GM19397 (cell line): Measurements from ENCODE around the gene MOB3B.
A peak's percentile ranks its signal among the peaks of the same experiment; 100 is the strongest.
"Not testable (repeated sequence)": the region's sequence is repeated elsewhere in the genome, so short reads cannot be mapped to it uniquely, and the experiment has no call there.

ENCODE experiments used
- ATAC-seq: cut with Tn5 transposase; IDR thresholded peaks from one replicate; pipeline ENCODE4 v1.9.1; 2021; ENCODE audit warnings: mild to moderate bottlenecking, moderate library complexity; ENCODE audit not compliant: unreplicated experiment

Gene MOB3B

DNA sequence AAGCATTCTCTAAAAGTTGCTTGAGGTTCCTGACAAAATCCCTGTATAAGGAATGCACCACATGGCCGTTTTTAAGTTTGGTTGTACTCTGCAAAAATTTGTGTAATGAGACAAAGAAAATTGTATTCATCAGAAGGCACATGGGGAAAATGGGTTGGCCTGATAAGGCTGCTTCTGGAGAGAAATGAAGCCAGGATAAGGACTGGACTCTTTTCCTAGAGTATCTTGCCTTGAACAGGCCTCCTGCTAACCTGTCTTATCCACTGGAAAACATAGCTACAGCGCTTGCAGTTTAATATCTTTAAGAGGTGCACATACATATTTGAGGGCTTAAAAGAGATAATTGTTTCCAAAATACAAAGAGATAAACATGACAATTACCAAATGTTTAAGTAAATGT is 46.9 kb downstream of the MOB3B start:
- ATAC-seq: no peak

DNA sequence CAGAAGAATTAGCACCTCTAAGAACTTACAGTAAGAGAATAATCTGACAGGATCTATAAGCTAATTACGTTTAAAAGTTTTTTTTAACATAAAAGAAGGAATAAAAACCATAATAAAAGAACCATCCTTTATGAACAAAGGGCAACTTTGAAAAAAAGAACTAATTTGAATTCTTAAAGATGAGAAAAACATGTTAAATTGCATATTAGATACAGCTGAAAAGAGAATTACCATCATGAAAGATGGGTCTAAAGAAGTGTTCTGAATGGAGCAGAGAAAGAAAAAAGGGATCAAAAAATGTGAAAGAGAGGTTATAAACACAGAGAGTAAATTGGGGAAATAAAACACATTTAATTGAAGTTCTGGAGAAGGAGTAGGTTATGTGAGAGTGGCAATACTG is 51.3 kb downstream of the MOB3B start:
- no peak for ATAC-seq

DNA sequence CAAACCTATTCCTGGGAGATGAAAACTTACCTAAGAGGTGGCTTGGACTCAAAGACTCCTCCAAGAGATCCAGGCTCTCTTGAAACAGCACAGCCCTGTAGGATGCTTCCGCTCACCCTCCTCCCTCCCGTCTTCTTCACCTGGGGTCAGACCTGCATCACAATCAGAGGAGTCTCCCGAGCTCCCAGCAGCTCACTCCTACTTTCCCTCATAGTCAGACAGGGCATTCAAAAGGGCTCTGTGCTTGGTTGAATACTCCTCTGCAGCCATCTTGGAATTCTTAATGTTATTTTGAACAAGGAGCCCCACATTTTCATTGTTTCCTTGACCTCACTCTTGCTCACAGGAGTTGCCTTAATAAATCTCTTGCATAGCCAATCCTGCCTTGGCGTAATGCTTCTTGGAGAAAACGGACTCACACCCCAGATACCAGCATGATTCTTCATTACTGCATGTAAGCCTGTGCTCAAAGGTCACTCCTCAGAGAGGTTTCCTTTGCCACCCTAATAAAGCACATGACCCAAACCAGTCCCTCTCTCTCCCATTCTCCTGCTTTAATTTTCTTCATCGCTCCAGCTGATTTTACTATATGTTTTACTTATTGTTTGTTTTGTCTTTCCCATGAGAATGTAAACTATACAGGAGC is 52.6 kb downstream of the MOB3B start:
- no peak for ATAC-seq

DNA sequence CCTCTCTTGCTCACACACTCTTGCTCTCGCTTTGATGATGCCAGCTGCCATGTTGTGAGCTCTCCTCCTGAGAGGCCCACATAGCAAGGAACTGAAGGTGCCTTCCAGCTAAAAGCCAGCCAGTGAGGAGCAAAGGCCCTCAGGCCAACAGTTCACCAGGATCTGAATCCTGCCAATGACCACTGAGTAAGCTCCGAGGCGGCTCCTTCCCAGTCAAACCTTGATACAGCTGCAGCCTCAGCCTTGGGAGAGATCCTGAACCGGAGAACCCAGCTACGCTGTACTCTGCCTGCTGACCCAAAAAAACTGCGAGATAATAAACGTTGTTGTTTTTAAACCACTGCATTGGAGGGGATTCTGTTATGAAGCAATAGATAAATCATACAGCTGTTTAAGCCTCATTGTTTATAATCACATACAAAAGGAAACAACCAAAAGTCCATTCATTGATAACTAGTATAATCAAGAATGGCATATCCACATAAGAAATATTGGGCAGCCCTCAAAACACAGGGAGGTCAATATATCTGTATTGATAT is 54.5 kb downstream of the MOB3B start:
- no peak for ATAC-seq

DNA sequence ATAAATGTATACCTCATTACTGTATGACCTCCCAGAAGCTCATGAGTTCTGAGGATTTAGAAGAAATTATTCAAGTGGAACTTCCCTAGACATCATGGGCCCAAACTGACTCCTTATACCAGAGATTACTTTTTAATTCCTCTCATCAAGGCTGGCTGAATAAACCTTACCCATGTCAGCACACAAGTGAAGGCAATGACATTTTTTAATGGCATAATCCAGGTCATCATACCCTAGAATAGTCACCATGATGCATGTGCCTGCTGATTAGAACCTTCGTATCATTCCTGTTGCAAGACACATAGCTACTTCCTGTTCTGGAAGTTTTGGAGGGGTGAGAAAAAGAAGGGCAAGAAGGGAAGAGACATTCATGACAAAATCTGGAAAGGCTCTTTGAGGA is 55.3 kb downstream of the MOB3B start:
- no peak for ATAC-seq

DNA sequence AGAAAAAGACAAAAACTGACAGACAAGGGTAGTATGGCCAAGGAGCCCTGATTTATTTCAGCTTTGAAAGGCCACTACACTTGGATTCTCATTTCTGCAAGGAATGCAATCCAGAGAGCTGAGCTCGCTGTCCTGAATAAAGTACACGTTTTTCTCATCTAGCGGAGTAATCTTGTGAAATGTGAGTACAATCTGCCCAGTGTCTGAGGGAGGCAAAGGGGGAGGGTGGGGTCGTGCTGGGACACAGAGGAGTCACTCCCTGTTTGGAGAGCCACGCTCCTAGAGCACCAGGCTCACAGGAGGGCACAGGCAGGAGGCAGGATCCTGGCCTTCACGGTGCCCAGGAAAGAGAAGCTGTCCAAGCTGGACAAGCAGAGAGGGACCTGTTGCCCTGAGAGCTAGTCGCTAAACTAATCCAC is 56.5 kb downstream of the MOB3B start:
- no peak for ATAC-seq

DNA sequence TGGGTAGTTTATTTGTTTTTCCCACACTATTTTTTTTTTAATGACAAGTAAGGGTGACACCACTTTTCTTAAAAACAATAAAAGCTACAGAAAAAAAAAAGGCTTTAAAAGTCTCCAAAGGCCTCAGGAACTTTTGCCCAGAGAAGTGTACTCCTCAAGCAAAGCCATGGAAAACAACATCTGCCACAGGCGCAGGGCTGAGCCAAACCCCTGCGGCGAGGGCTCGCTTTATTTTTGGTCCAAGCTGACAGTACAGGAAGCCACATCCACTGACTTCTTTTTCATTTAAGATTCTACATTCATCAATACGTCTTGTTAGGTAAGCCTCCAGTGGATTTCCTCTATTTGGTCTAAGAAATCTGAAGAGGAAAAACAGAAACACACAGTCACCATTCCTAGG is 57.4 kb downstream of the MOB3B start:
- no peak for ATAC-seq

DNA sequence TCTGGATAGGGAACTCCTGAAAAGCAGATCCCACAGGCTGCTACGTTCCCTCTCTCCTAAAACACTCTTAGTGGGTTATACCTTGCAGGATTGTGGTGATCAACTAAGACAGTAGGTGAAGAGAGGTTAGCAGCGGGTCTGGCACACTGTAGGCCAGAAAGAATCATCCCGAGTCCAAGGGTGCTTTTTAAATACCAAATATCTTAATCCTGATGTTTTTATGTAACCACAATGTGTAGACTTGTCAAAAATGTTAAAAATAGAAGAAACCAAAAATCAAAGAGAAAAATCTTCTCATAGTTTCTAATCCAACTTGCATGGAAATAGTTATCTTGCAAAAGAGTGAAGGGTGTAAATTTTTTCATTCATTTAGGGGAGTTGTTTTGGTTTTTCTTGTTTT is 57.8 kb downstream of the MOB3B start:
- no peak for ATAC-seq

DNA sequence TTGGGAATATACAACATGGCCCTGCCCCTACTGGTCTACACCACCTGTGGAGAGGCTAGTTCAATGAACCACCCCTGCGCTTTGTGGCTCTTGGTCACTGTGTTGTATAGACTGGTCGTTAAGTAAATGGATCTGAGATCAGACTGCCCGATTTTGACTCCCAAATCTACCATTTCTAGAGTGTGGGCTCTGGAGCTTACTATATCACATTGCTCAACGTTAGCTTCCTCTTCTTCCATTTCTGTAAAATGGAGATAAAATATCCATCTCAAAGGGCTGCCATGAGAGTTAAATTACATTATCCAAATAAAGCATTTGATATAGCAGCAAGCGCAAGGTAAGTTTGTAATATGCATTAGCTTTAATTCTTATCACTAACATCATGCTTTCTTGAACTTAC is 58.2 kb downstream of the MOB3B start:
- no peak for ATAC-seq

DNA sequence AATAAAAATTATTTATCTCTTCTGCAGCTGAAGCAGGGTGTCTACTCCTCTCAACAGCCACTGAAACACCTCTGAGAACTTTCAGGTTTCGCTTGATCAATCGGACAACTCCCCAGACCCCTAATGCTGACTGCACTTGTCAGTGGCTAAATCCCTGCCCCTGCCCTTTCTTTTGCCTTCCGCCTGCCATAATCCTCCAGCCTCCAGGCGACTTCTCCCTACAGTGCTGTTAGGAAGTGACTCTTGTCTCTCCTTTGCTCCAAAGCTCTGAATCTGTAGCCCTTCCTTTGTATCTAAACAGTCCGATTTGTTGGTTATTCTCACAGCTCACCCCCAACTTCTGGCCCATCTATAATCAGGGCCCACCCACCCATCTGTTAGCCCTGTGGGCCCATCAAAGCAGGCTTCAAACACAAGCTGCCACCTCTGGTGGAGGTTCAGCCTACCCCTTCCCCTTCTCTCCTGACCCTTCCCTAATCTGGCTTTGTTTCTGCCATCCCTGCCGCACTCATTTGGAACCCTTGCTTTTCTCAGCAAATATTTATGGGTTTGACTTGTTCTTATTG is 59.2 kb downstream of the MOB3B start:
- ATAC-seq: no peak

DNA sequence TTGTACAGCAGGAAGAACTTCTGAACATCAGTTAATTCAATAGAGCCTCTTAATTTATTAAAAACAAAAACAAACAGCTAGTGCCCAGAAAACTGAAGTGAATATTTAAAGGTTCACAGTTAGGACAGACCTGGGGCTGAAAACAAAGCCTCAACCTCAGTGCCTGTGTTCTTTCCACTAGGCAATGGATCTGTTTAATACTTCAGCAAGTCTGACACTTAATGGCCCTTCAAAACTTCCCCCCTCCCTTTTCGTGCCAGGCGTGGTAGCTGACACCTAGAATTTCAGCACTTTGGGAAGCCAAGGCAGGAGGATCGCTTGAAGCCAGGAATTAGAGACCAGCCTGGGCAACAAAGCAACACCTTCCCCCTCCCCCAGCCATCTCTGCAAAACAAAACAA is 60.1 kb downstream of the MOB3B start:
- ATAC-seq: no peak

DNA sequence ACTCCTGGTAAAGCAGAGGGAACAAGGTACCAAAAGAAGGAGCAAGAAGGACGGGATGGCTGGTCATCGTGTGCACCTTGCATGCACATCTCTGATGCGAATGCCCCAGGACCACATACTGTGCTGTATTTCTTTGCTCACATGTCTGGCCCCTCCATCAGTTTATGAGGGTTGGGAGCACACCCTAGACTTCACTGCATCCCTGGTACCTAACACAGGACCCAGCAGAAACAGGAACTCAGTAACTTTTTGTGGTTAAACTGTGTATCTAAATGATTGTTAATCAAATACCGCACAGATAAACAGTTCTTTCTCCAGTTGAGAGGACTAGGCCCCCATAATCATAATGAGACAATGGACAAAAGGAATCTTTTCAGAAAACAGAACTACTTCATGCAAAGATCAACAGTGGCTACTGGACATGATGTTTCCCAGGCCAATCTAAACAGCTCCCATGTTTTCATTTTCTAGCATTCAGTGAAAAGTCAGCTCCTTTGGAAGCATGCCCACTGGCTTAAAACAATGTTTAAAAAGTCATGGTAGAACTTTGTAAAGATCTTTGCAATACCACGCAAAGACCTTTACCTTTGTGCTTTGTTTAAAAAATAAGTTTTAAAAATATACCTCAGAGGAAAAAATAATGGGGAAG is 61.0 kb downstream of the MOB3B start:
- ATAC-seq: no peak

DNA sequence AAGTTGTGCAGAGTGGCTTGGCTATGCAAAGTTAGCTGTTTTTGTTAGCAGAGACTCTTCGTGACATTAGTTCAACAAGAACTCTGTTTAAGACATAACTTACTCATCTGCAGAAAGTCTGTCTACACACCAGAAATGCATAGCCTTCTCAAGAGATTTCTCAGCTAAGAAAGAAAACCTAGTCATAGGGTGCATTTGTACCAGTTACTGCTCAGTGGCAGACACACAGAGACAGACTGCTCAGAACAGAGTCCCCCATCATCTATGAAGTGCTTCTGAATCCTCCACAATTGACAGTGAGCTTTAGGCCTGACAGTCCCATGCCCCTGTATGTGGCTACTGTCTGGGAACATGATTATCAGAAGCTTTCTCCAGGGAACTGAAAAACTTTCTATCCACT is 61.6 kb downstream of the MOB3B start:
- no peak for ATAC-seq

DNA sequence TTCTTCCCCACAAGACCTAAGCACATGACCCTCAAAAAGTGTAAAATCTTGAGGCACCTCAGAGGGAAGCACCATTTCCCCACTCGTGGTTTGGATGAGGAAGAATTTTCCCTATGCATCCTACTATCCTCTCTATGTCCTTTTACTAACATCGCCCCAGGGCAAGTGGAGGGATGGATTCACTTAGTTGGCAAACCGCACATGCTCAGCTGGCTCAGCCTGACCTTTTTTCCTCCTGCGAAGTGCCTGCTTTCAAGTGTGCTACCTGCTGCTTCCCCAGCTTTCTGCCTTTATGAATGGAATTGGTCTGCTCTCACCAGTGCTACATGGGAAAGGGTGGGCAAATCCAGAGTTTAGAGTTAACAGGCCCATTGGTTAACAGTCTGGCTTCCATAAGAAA is 62.1 kb downstream of the MOB3B start:
- no peak for ATAC-seq

DNA sequence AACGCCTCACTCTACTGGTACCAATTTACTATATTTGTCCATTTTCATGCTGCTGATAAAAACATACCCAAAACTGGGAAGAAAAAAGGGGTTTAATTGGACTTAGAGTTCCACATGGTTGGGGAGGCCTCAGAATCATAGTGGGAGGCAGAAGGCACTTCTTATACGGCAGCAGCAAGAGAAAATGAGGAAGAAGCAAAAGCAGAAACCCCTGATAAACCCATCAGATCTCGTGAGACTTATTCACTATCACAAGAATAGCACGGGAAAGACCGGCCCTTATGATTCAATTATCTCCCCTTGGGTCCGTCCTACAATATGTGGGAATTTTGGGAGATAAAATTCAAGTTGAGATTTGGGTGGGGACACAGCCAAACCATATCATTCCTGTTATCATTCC is 63.1 kb downstream of the MOB3B start:
- not testable (repeated sequence) for ATAC-seq

DNA sequence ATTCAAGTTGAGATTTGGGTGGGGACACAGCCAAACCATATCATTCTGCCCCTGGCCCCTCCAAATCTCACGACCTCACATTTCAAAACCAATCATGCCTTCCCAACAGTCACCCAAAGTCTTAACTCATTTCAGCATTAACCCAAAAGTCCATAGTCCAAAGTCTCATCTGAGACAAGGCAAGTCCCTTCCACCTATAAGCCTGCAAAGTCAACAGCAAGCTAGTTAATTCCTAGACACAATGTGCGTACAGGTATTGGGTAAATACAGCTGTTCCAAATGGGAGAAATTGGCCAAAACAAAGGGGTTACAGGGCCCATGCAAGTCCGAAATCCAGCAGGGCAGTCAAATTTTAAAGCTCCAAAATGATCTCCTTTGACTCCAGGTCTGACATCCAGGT is 64.7 kb downstream of the MOB3B start:
- ATAC-seq: not testable (repeated sequence)

DNA sequence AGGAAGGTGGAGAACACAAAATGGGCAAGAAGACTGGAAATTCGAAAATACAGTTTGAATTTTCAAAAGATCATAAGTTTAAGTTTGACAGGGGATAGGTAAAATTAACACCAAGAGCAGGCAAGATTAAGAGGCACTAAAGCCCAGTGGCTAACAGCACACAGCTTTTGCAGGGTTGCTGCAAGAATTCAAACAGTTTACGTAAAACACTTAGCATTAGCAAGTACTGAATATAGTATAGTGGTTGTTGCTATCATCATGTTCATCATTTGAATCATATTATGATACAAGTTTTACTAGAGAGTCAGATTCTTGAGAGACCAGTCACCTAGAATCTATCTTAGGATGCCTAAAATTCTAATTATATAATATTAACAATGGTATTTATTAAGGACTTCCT is 66.8 kb downstream of the MOB3B start:
- no peak for ATAC-seq

DNA sequence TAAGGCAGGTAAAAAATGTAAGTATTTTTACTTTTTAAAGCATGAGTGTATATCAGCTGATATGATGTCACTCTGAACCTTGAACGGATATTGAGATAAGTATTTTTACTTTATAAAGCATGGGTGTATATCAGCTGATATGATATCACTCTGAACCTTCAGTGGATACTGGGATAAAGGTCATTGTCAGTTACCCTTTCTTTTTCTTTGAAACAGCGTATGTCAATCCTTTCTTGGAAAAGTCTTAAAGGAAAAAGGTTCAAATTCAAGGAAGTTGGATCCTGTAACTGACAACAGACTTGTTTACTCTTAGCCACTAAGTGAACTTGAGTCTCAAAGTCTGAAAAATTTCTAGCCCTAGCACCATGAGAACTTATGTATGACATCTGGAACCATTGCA is 67.2 kb downstream of the MOB3B start:
- ATAC-seq: no peak

DNA sequence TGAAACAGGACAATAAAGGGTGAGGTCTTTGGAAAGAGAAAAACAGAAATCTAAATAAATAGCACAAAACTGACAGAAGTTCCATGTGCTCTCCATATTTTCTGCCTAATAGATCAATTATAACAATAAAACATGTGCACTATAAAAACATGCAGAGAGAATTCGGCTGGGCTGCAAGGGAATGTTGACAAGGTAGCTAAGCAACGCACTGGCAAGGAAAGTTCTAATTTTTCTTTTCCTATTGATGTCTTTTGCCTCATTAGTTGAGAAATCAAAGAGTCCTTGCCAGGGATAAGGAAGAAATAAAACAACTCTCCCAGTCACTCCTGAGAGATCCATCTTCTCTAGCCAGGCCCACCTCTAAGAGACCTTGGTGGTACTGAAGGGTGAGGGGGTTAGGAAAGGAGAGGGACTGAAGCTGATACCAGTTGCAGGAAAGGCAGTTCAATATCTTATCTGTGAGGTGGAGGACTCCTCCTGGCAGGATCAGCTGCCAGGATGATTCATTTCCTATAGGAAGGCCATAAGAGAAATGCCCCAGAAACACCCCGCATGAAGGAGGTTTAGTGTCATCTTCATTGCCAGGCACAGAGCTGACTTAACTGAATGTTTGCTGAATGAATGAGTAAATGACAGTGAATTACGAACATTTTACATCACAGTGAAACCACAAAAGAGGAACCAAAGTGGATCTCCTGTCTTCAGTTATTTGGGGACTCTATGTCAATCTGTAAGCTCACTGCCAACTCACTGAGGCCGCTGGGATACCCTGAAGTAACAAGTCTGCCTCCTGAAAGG is 69.2 kb downstream of the MOB3B start:
- ATAC-seq: peak; percentile 94

DNA sequence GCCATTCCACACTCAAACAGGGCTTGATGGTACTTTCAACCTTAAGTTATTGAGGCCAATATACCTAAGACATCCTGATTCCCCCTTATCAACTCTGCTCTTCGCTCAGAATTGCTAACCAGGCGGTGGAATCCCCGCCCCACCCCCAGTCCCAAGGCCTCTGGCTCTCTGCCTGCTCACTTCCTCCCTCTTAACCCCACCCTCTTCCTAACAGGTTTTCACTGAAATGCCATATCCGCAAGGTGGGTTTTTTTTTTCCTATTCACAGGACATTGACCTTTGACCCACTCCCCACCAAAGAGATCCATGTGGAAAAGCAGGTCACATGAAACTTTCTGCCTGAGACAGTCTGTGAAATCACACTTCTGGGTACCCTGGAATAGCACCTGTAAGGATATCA is 72.2 kb downstream of the MOB3B start:
- no peak for ATAC-seq

DNA sequence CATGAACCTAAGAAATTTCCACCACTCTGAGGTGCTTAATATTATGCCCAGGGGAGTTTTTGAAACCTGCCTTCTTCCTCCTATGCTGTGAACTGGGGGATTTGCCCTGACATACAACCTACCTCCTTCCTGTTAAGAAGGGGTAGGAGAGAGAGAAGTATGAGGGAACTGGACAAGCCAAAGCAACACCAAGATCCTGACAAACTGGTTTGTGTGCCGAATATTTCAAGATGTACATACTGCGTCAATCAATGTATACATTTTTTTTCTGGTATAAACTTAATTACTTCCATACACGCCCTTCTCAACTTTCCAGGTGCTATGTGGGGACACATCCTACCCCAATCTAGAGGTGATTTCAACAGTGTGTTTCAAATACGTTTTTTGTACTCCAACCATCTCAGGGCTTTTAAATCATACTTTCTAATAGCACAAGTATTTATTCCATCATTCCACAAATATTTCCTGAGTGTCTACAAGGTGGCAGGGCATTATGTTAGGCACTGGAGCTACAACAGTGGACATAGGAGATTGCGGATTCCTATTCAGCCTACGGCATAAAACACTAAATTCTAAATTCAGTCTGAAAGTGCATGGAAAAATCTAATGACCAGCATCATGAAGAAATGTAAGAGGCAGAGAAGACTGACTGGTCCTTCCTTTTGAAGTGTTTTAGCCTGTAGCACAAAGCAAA is 75.6 kb downstream of the MOB3B start:
- ATAC-seq: no peak
